GM12878 (cell line): ENCODE results near the gene CLDN12. TPM values are rescaled to one million over a fixed set of nuclear protein-coding genes. Genes with fewer than 3 reads are reported as not detected.

Experiments
- ATAC-seq: fragments of 200-7000 bp; cut with Tn5 transposase; 3 replicates; pipeline ENCODE4 v1.9.1; 2020; ENCODE audit warnings: mild to moderate bottlenecking, moderate library complexity
- BruUV-seq: library from RNA; stranded (reverse); fragments of 400-500 nt; replicated peaks from 2 replicates; lab custom pipeline; 2021; lab: Mats Ljungman, UMichigan
- CTCF ChIA-PET: fragments of 300-600 bp; sonication (Branson Sonifier 250); formaldehyde crosslinking; extraction: SDS; loops from one replicate; lab custom pipeline; 2021; ENCODE audit warnings: inconsistent platforms; lab: Yijun Ruan, JAX
- POLR2A ChIA-PET: fragments of 350-600 bp; formaldehyde crosslinking; extraction: SDS; loops from one replicate; lab custom pipeline; 2021; ENCODE audit warnings: inconsistent platforms; lab: Charles Lee
- RAD21 ChIA-PET: fragments of 300-600 bp; sonication (Branson Sonifier 250); formaldehyde crosslinking; loops from one replicate; lab custom pipeline; 2023; ENCODE audit warnings: antibody characterized with exemption; ENCODE audit not compliant: unreplicated experiment; lab: Charles Lee
- SMC1A ChIA-PET: fragments of 300-600 bp; sonication (Branson Sonifier 250); formaldehyde crosslinking; loops from one replicate; lab custom pipeline; 2023; ENCODE audit not compliant: unreplicated experiment, uncharacterized antibody; lab: Charles Lee
- DNase-seq: peaks from one replicate; pipeline ENCODE4 v3.0.0-alpha.2; 2011; ENCODE audit warnings: low read depth, low spot score
- FAIRE-seq: peaks from 3 replicates; lab custom pipeline; 2011; peaks lifted over from hg19 to GRCh38; lab: Jason Lieb, UNC
- H2AFZ ChIP-seq: 2 replicates; pipeline ENCODE4 v1.6.0; 2011; ENCODE audit warnings: low read depth, low read length, control low read depth; ENCODE audit not compliant: control insufficient read depth
- H3K27ac ChIP-seq: 2 replicates; pipeline ENCODE4 v1.5.1; 2011; ENCODE audit warnings: control low read depth; ENCODE audit not compliant: control insufficient read depth, insufficient read depth
- H3K27me3 ChIP-seq, 2 experiments: replicated peaks in 1 of 2; 2 replicates each; pipeline versions ENCODE4 v1.6.0 to v1.6.1; 2011; ENCODE audit warnings: low read length in 1 of 2; ENCODE audit not compliant: control insufficient read depth in 2 of 2, insufficient read depth in 2 of 2
- H3K36me3 ChIP-seq, 2 experiments: 2 replicates each; pipeline ENCODE4 v1.5.1; 2011; ENCODE audit warnings: low read length in 1 of 2; ENCODE audit not compliant: control insufficient read depth in 2 of 2, insufficient read depth in 2 of 2
- H3K4me1 ChIP-seq: 2 replicates; pipeline ENCODE4 v1.6.1; 2011; ENCODE audit warnings: mild to moderate bottlenecking, low read length, moderate library complexity, mixed read lengths; ENCODE audit not compliant: control insufficient read depth, insufficient read depth
- H3K4me2 ChIP-seq: 2 replicates; pipeline ENCODE4 v1.6.0; 2011; ENCODE audit warnings: control low read depth; ENCODE audit not compliant: control insufficient read depth, insufficient read depth
- H3K4me3 ChIP-seq: fragments of 200-600 bp; sonication (generic); 2 replicates; pipeline ENCODE4 v1.5.1; 2016
- H3K79me2 ChIP-seq: 2 replicates; pipeline ENCODE4 v1.6.0; 2011; ENCODE audit warnings: low read length; ENCODE audit not compliant: control insufficient read depth, insufficient read depth
- H3K9ac ChIP-seq: 2 replicates; pipeline ENCODE4 v1.8.0; 2011; ENCODE audit warnings: low read length, control low read depth, mixed read lengths; ENCODE audit not compliant: control insufficient read depth, insufficient read depth
- H3K9me3 ChIP-seq: replicated peaks from 3 replicates; pipeline ENCODE4 v1.5.1; 2011; ENCODE audit warnings: mild to moderate bottlenecking, low read length; ENCODE audit not compliant: control insufficient read depth, insufficient read depth
- H4K20me1 ChIP-seq: 2 replicates; pipeline ENCODE4 v1.6.0; 2011; ENCODE audit not compliant: control insufficient read depth, insufficient read depth
- BRCA1 ChIP-seq: IDR thresholded peaks from 2 replicates; pipeline ENCODE4 v1.6.1; 2011; ENCODE audit warnings: low read depth, low read length, improper control_type of control experiment
- CBX5 ChIP-seq: sonication (generic); IDR thresholded peaks from 2 replicates; pipeline ENCODE4 v1.6.1; 2016; ENCODE audit warnings: low read depth, moderate library complexity, mild to moderate bottlenecking, inconsistent platforms
- CREB1 ChIP-seq: IDR thresholded peaks from 2 replicates; pipeline ENCODE4 v1.6.1; 2012; ENCODE audit warnings: low read depth, mild to moderate bottlenecking, inconsistent platforms
- HDAC6 ChIP-seq: fragments of 200-600 bp; sonication (generic); IDR thresholded peaks from one replicate; pipeline ENCODE4 v1.8.0; 2017; ENCODE audit warnings: antibody characterized with exemption; ENCODE audit not compliant: unreplicated experiment
- NR2C2 ChIP-seq: IDR thresholded peaks from 2 replicates; pipeline ENCODE4 v1.6.1; 2011; ENCODE audit warnings: borderline replicate concordance, low read depth; ENCODE audit not compliant: control insufficient read depth, insufficient read length
- PAX5 ChIP-seq: IDR thresholded peaks from 2 replicates; pipeline ENCODE4 v1.6.1; 2011; ENCODE audit warnings: low read depth, low read length, borderline replicate concordance
- POLR2AphosphoS5 ChIP-seq: IDR thresholded peaks from 2 replicates; pipeline ENCODE4 v1.6.1; 2011; ENCODE audit warnings: mild to moderate bottlenecking, low read length, inconsistent platforms
- POU2F2 ChIP-seq: IDR thresholded peaks from 3 replicates; pipeline ENCODE4 v1.6.1; 2011; ENCODE audit warnings: low read depth, mild to moderate bottlenecking, low read length, borderline replicate concordance
- RB1 ChIP-seq: fragments of 450-650 bp; formaldehyde crosslinking; IDR thresholded peaks from 2 replicates; pipeline ENCODE4 v1.6.1; 2017; ENCODE audit warnings: mild to moderate bottlenecking, borderline replicate concordance
- RBBP5 ChIP-seq: fragments of 200-600 bp; sonication (generic); conservative IDR thresholded peaks from 2 replicates; pipeline ENCODE4 v1.6.1; 2016
- SMAD5 ChIP-seq: IDR thresholded peaks from 2 replicates; pipeline ENCODE4 v1.6.1; 2016; ENCODE audit warnings: antibody characterized with exemption, low read depth
- SUZ12 ChIP-seq: fragments of 200-600 bp; sonication (generic); IDR thresholded peaks from one replicate; pipeline ENCODE4 v1.6.1; 2018; ENCODE audit warnings: antibody characterized with exemption, mild to moderate bottlenecking; ENCODE audit not compliant: unreplicated experiment
- YY1 ChIP-seq: IDR thresholded peaks from 2 replicates; pipeline ENCODE4 v1.6.1; 2011; ENCODE audit warnings: low read depth, mild to moderate bottlenecking, low read length
- WGBS: methylation state at CpG from one replicate; pipeline ENCODE4 v1.1.6; 2016; ENCODE audit warnings: low lambda C conversion rate; ENCODE audit not compliant: insufficient replicate concordance, insufficient coverage; ENCODE audit errors: missing lambda C conversion rate; 5-methylcytosine and 5-hydroxymethylcytosine counted together
- in situ Hi-C: fragments of 300-500 bp; cut with MboI; formaldehyde crosslinking; loops from 9 replicates; pipeline ENCODE4 v1.14.3; 2018; ENCODE audit warnings: mixed read lengths
- intact Hi-C: fragments of 100-400 bp; cut with micrococcal nuclease; formaldehyde crosslinking; loops from one replicate; pipeline ENCODE4 v1.14.2; 2022; ENCODE audit not compliant: unreplicated experiment
- polyA plus RNA-seq, 11 experiments: library from polyadenylated mRNA; depleted of rRNA in 4 of 11; unstranded in 6 of 11; stranded (reverse) in 5 of 11; fragments of >200 nt; fragmentation: Nextera tagmentation in 4 of 11; fragmentation: Illumina TruSeq in 1 of 11; extraction: Ambion mirVana in 4 of 11; extraction: Trizol in 1 of 11; gene quantifications; 1 replicate in 1 of 11; 2 replicates in 10 of 11; pipeline versions ENCODE4 v1.2.1 to v1.2.3, GENCODE V29; 2011 to 2016; ENCODE audit warnings: inconsistent platforms in 2 of 11, missing spikeins in 2 of 11, low read depth in 1 of 11
- total RNA-seq, 4 experiments: library from RNA; depleted of rRNA in 3 of 4; stranded (reverse); fragments of >200 nt in 3 of 4; fragmentation: Illumina TruSeq in 1 of 4; extraction: Trizol in 1 of 4; gene quantifications; 2 replicates each; pipeline versions ENCODE4 v1.2.1 to v1.2.3, GENCODE V29; 2013 to 2021
- TF ChIP-seq, protein P1 (sequence below): fragments of 450-650 bp; IDR thresholded peaks from 2 replicates; pipeline ENCODE4 v1.6.1; 2017; ENCODE audit warnings: mild to moderate bottlenecking
- TF ChIP-seq, protein P2 (sequence below): fragments of 450-650 bp; IDR thresholded peaks from 2 replicates; pipeline ENCODE4 v1.6.1; 2016; ENCODE audit warnings: mild to moderate bottlenecking
- TF ChIP-seq, protein P3 (sequence below): IDR thresholded peaks from 2 replicates; pipeline ENCODE4 v1.6.1; 2011; ENCODE audit warnings: low read depth, low read length, improper control_type of control experiment, borderline replicate concordance
- TF ChIP-seq, protein P4 (sequence below): IDR thresholded peaks from 2 replicates; pipeline ENCODE4 v1.6.1; 2012; ENCODE audit warnings: low read depth, low read length, improper control_type of control experiment

Gene CLDN12
- total and polyA plus RNA-seq, 10 of the 15 experiments (the other 5 are each of a cell fraction or from before 2014, with no cell fraction given), result 3.1 to 41.1 (median 6.8) TPM

DNA sequence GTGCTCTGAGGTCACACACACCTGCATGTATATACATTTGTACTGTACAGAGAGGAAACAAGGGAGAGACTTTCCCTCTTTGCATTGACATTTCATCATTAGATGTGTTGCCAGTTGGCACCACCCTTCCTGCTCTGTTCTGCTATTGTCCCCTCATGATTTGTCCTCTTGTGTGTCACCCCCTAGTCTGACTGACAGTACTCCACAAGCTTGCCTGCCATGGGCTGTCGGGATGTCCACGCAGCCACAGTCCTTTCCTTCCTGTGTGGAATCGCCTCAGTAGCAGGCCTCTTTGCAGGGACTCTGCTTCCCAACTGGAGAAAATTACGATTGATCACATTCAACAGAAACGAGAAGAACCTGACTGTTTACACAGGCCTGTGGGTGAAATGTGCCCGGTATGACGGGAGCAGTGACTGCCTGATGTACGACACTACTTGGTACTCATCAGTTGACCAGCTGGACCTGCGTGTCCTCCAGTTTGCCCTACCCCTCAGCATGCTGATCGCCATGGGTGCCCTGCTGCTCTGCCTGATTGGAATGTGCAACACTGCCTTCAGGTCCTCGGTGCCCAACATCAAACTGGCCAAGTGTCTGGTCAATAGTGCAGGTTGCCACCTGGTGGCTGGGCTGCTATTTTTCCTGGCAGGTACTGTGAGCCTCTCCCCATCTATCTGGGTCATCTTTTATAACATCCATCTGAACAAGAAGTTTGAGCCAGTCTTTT is 9.4 kb downstream of the CLDN12 start (continued):
- TF ChIP-seq CREB1, result no peak
- no peak for TF ChIP-seq PAX5
- no peak for TF ChIP-seq RB1

DNA sequence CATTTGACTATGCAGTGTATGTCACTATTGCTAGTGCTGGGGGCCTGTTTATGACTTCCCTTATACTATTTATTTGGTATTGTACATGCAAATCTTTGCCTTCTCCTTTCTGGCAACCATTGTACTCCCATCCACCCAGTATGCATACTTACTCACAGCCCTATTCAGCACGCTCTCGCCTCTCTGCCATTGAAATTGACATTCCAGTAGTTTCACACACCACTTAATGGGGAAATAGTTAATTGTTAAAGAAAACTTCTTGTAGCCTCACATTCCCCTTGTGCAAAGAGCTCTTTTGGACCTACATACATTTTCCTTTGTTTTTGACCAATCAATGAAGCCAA is 9.9 kb downstream of the CLDN12 start:
- in situ Hi-C loops (no loop called here), intact Hi-C loops (loop anchor here (1.0 to 5.0 kb wide), 2 partner anchors 101 to 261 kb away; partner anchors contain the start of gene STEAP1)
- RAD21 ChIA-PET, result interaction anchor here (1.4 kb wide), 1 partner anchor 100 kb away, joined by 4 read pairs; no protein-coding TSS in a partner anchor
- Histone ChIP-seq H3K79me2 (no peaks in the 10 kb centered on the region), H3K36me3 (no peaks in the 10 kb centered on the region; a peak in 1 of 4 replicates), H3K27me3 (no peaks in the 10 kb centered on the region), H3K4me2 (no peak overlapping the region), H3K4me3 (no peak overlapping the region), H3K4me1 (no peaks in the 10 kb centered on the region), H4K20me1 (no peaks in the 10 kb centered on the region), H2AFZ (no peak overlapping the region), H3K9ac (no peak overlapping the region), H3K27ac (no peak overlapping the region), H3K9me3 (no peaks in the 10 kb centered on the region)
- CTCF ChIA-PET, result interaction anchor here (0.9 to 1.6 kb wide), 4 partner anchors 14 to 259 kb away, joined by 3 to 6 read pairs (median 4); partner anchors contain the start of gene STEAP1
- POLR2A ChIA-PET, result no interaction called here
- DNase-seq (no peak), ATAC-seq (no peak; the same call in 2 of the 3 replicates), FAIRE-seq (no peak)
- SMC1A ChIA-PET, result interaction anchor here (0.7 to 1.8 kb wide), 3 partner anchors 12 to 100 kb away, joined by 3 to 6 read pairs (median 4); no protein-coding TSS in a partner anchor
- no TSS peak for BruUV-seq
- WGBS, result 100% methylated on average over 2 of the region's 2 CpGs
- TF ChIP-seq CREB1 (no peak), HDAC6 (no peak), SMAD5 (no peak), NR2C2 (no peak), SUZ12 (no peak), CBX5 (no peak), YY1 (no peak), POU2F2 (no peak), BRCA1 (no peak), POLR2AphosphoS5 (no peak), RBBP5 (no peak)
- TF ChIP-seq, protein P1, sequence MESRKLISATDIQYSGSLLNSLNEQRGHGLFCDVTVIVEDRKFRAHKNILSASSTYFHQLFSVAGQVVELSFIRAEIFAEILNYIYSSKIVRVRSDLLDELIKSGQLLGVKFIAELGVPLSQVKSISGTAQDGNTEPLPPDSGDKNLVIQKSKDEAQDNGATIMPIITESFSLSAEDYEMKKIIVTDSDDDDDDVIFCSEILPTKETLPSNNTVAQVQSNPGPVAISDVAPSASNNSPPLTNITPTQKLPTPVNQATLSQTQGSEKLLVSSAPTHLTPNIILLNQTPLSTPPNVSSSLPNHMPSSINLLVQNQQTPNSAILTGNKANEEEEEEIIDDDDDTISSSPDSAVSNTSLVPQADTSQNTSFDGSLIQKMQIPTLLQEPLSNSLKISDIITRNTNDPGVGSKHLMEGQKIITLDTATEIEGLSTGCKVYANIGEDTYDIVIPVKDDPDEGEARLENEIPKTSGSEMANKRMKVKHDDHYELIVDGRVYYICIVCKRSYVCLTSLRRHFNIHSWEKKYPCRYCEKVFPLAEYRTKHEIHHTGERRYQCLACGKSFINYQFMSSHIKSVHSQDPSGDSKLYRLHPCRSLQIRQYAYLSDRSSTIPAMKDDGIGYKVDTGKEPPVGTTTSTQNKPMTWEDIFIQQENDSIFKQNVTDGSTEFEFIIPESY, result no peak
- TF ChIP-seq, protein P2, sequence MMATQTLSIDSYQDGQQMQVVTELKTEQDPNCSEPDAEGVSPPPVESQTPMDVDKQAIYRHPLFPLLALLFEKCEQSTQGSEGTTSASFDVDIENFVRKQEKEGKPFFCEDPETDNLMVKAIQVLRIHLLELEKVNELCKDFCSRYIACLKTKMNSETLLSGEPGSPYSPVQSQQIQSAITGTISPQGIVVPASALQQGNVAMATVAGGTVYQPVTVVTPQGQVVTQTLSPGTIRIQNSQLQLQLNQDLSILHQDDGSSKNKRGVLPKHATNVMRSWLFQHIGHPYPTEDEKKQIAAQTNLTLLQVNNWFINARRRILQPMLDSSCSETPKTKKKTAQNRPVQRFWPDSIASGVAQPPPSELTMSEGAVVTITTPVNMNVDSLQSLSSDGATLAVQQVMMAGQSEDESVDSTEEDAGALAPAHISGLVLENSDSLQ, result no peak
- TF ChIP-seq, protein P3, sequence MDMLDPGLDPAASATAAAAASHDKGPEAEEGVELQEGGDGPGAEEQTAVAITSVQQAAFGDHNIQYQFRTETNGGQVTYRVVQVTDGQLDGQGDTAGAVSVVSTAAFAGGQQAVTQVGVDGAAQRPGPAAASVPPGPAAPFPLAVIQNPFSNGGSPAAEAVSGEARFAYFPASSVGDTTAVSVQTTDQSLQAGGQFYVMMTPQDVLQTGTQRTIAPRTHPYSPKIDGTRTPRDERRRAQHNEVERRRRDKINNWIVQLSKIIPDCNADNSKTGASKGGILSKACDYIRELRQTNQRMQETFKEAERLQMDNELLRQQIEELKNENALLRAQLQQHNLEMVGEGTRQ, result no peak
- TF ChIP-seq, protein P4, sequence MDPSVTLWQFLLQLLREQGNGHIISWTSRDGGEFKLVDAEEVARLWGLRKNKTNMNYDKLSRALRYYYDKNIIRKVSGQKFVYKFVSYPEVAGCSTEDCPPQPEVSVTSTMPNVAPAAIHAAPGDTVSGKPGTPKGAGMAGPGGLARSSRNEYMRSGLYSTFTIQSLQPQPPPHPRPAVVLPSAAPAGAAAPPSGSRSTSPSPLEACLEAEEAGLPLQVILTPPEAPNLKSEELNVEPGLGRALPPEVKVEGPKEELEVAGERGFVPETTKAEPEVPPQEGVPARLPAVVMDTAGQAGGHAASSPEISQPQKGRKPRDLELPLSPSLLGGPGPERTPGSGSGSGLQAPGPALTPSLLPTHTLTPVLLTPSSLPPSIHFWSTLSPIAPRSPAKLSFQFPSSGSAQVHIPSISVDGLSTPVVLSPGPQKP, result no peak
